T-helper 9 cell (primary cell): ENCODE results near the gene GABRR2.

Source experiments
- DNase-seq: peaks from one replicate; pipeline ENCODE4 v3.0.0-alpha.2; 2020
- total RNA-seq, 2 donors: gene quantifications; one replicate each; lab custom pipeline; 2026; lab: John Stamatoyannopoulos, UW

Gene GABRR2
- 2.2 to 4.0 reads per million in 2 donors for total RNA-seq

GRCh38 chr6:89315249-89315885 lies at the start of gene GABRR2:
TSS of gene GABRR2 (minus strand) at chr6:89315299. CDS start at chr6:89315165, 134 bp downstream.
- DNase-seq = no peak

- DNase-seq = no peak
Measured at GRCh38 chr6:89364586-89364985, 49.5 kb upstream of the GABRR2 start.

- no peak for DNase-seq
Measured at GRCh38 chr6:89361171-89361570, 46.1 kb upstream of the GABRR2 start.

- no peak for DNase-seq
Measured at GRCh38 chr6:89360415-89360999, 45.4 kb upstream of the GABRR2 start.

- no peak for DNase-seq
Measured at GRCh38 chr6:89359561-89359960, 44.5 kb upstream of the GABRR2 start.

GRCh38 chr6:89357390-89357789 lies 42.3 kb upstream of the GABRR2 start:
- no peak for DNase-seq

- DNase-seq = no peak
Measured at GRCh38 chr6:89356642-89357170, 41.6 kb upstream of the GABRR2 start.

GRCh38 chr6:89355511-89356194 lies 40.6 kb upstream of the GABRR2 start:
- no peak for DNase-seq

GRCh38 chr6:89353702-89354392 lies 38.7 kb upstream of the GABRR2 start:
- DNase-seq = no peak

GRCh38 chr6:89353118-89353556 lies 38.0 kb upstream of the GABRR2 start:
- no peak for DNase-seq

GRCh38 chr6:89352278-89353117 lies 37.4 kb upstream of the GABRR2 start, which contains the start of gene UBE2J1:
TSS of gene UBE2J1 (minus strand) at chr6:89352722. CDS start at chr6:89352569, 153 bp downstream.
- peak; percentile 60 for DNase-seq

GRCh38 chr6:89351671-89352277 lies 36.7 kb upstream of the GABRR2 start:
- no peak for DNase-seq

- DNase-seq = no peak
Measured at GRCh38 chr6:89350281-89350966, 35.3 kb upstream of the GABRR2 start.

GRCh38 chr6:89348372-89348771 lies 33.3 kb upstream of the GABRR2 start:
- DNase-seq = no peak

GRCh38 chr6:89347825-89348224 lies 32.7 kb upstream of the GABRR2 start:
- no peak for DNase-seq

GRCh38 chr6:89346433-89346832 lies 31.3 kb upstream of the GABRR2 start:
- DNase-seq = no peak

- DNase-seq = no peak
Measured at GRCh38 chr6:89339565-89339964, 24.5 kb upstream of the GABRR2 start.

GRCh38 chr6:89335164-89335563 lies 20.1 kb upstream of the GABRR2 start:
- DNase-seq = no peak

- DNase-seq = no peak
Measured at GRCh38 chr6:89330910-89331309, 15.8 kb upstream of the GABRR2 start.

- no peak for DNase-seq
Measured at GRCh38 chr6:89328976-89329375, 13.9 kb upstream of the GABRR2 start.

GRCh38 chr6:89324304-89324703 lies 9.2 kb upstream of the GABRR2 start:
- DNase-seq = no peak
